ENCODE measurements around the gene TERB2.
"Not testable (repeated sequence)": the region's sequence is repeated elsewhere in the genome, so short reads cannot be mapped to it uniquely, and the experiment has no call there.

GRCh38 chr15:44928658-44929057 is 27.8 kb upstream of the TERB2 start:
- TF ChIP-seq POLR2AphosphoS5 (IDR thresholded peaks at IDR 0.05; ENCODE audit: low read depth); CTCF (IDR thresholded peaks at IDR 0.05; ENCODE audit: insufficient read depth, low read length); SPI1 (IDR thresholded peaks at IDR 0.05; ENCODE audit: borderline replicate concordance, low read depth): not testable (repeated sequence)
- TF ChIP-seq, protein P1, sequence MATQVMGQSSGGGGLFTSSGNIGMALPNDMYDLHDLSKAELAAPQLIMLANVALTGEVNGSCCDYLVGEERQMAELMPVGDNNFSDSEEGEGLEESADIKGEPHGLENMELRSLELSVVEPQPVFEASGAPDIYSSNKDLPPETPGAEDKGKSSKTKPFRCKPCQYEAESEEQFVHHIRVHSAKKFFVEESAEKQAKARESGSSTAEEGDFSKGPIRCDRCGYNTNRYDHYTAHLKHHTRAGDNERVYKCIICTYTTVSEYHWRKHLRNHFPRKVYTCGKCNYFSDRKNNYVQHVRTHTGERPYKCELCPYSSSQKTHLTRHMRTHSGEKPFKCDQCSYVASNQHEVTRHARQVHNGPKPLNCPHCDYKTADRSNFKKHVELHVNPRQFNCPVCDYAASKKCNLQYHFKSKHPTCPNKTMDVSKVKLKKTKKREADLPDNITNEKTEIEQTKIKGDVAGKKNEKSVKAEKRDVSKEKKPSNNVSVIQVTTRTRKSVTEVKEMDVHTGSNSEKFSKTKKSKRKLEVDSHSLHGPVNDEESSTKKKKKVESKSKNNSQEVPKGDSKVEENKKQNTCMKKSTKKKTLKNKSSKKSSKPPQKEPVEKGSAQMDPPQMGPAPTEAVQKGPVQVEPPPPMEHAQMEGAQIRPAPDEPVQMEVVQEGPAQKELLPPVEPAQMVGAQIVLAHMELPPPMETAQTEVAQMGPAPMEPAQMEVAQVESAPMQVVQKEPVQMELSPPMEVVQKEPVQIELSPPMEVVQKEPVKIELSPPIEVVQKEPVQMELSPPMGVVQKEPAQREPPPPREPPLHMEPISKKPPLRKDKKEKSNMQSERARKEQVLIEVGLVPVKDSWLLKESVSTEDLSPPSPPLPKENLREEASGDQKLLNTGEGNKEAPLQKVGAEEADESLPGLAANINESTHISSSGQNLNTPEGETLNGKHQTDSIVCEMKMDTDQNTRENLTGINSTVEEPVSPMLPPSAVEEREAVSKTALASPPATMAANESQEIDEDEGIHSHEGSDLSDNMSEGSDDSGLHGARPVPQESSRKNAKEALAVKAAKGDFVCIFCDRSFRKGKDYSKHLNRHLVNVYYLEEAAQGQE (IDR thresholded peaks at IDR 0.05; ENCODE audit: insufficient replicate concordance, low read depth): not testable (repeated sequence)

Measured in HL-60 (cell line).